NB4 (cell line): ENCODE data around the gene NLGN4X.

ENCODE experiments used
- CTCF ChIP-seq: IDR thresholded peaks from one replicate; pipeline ENCODE4 v1.5.1; 2012; ENCODE audit warnings: low read depth, low read length
- MYC ChIP-seq: IDR thresholded peaks from 2 replicates; pipeline ENCODE4 v1.6.1; 2011; ENCODE audit warnings: low read depth, low read length
- POLR2A ChIP-seq: IDR thresholded peaks from 2 replicates; pipeline ENCODE4 v1.6.1; 2011; ENCODE audit warnings: mild to moderate bottlenecking; ENCODE audit not compliant: insufficient read length; ENCODE audit errors: extremely low read depth
- TF ChIP-seq, protein P1 (sequence below): IDR thresholded peaks from 2 replicates; pipeline ENCODE4 v1.6.1; 2011; ENCODE audit warnings: low read depth, low read length

- no peak for TF ChIP-seq CTCF
- no peak for TF ChIP-seq POLR2A
- TF ChIP-seq, protein P1, sequence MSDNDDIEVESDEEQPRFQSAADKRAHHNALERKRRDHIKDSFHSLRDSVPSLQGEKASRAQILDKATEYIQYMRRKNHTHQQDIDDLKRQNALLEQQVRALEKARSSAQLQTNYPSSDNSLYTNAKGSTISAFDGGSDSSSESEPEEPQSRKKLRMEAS = no peak
- TF ChIP-seq MYC = no peak
Observed at GRCh38 chrX:6024204-6024603, 204.5 kb downstream of the NLGN4X start.
